Endothelial cell of umbilical vein (primary cell): ENCODE results near the gene LGALS14. TPM values are rescaled to one million over a fixed set of nuclear protein-coding genes. Genes with fewer than 3 reads are reported as not detected.
"Not testable (repeated sequence)": the region's sequence is repeated elsewhere in the genome, so short reads cannot be mapped to it uniquely, and the experiment has no call there.

Experiments used
- BruUV-seq: library from RNA; stranded (reverse); fragments of 400-500 nt; replicated peaks from 2 replicates; lab custom pipeline; 2021; lab: Mats Ljungman, UMichigan
- CTCF ChIA-PET: fragments of 300-600, 350-600 bp; sonication (Branson Sonifier 250); formaldehyde crosslinking; loops from one replicate; lab custom pipeline; 2021; ENCODE audit warnings: antibody characterized with exemption, inconsistent platforms; lab: Charles Lee
- POLR2A ChIA-PET: fragments of 300-600, 350-600 bp; sonication (Branson Sonifier 250); formaldehyde crosslinking; loops from one replicate; lab custom pipeline; 2021; ENCODE audit warnings: antibody characterized with exemption, inconsistent platforms; lab: Charles Lee
- DNase-seq: peaks from one replicate; pipeline ENCODE4 v3.0.0-alpha.2; 2011; ENCODE audit warnings: low read depth, low spot score
- FAIRE-seq: peaks from 2 replicates; lab custom pipeline; 2011; peaks lifted over from hg19 to GRCh38; lab: Jason Lieb, UNC
- H2AFZ ChIP-seq: 2 replicates; pipeline ENCODE4 v1.6.0; 2012; ENCODE audit warnings: low read depth, low read length, control low read depth, inconsistent platforms
- H3K27ac ChIP-seq: 2 replicates; pipeline ENCODE4 v1.5.1; 2011; ENCODE audit warnings: low read depth, mild to moderate bottlenecking, control low read depth, low read length, moderate library complexity; ENCODE audit not compliant: insufficient read depth
- H3K27me3 ChIP-seq, 2 experiments: 2 replicates each; pipeline versions ENCODE4 v1.6.0 to v1.6.1; 2011; ENCODE audit warnings: low read length in 2 of 2, mixed read lengths in 1 of 2; ENCODE audit not compliant: control insufficient read depth in 2 of 2, insufficient read depth in 2 of 2
- H3K36me3 ChIP-seq, 2 experiments: 2 replicates in 1 of 2; 3 replicates in 1 of 2; pipeline ENCODE4 v1.5.1; 2011; ENCODE audit warnings: low read length in 2 of 2, mild to moderate bottlenecking in 1 of 2, moderate library complexity in 1 of 2; ENCODE audit not compliant: control insufficient read depth in 2 of 2, insufficient read depth in 2 of 2; ENCODE audit errors: extremely low read depth in 1 of 2
- H3K4me1 ChIP-seq: 3 replicates; pipeline ENCODE4 v1.5.1; 2011; ENCODE audit warnings: mild to moderate bottlenecking, low read length; ENCODE audit not compliant: control insufficient read depth, insufficient read depth; ENCODE audit errors: extremely low read depth
- H3K4me2 ChIP-seq: 2 replicates; pipeline ENCODE4 v1.6.1; 2011; ENCODE audit warnings: low read length, control low read depth, mixed read lengths; ENCODE audit not compliant: insufficient read depth
- H3K4me3 ChIP-seq, 3 experiments: fragments of 200-600 bp in 1 of 3; sonication (generic), shearing (Covaris generic) in 1 of 3; replicated peaks in 1 of 3; 2 replicates each; pipeline ENCODE4 v1.5.1; 2011 to 2016; ENCODE audit warnings: control low read depth in 3 of 3, low read length in 3 of 3, mild to moderate bottlenecking in 2 of 3, inconsistent platforms in 1 of 3, low read depth in 1 of 3, moderate library complexity in 1 of 3; ENCODE audit not compliant: insufficient read depth in 1 of 3
- H3K79me2 ChIP-seq: 2 replicates; pipeline ENCODE4 v1.6.0; 2012; ENCODE audit warnings: low read length, inconsistent platforms; ENCODE audit not compliant: control insufficient read depth, insufficient read depth
- H3K9ac ChIP-seq: replicated peaks from 2 replicates; pipeline ENCODE3; 2011; ENCODE audit warnings: low read length, control low read depth; ENCODE audit not compliant: insufficient read depth; ENCODE audit errors: extremely low read depth
- H3K9me1 ChIP-seq: replicated peaks from 3 replicates; pipeline ENCODE4 v1.6.0; 2011; ENCODE audit warnings: mild to moderate bottlenecking, low read length; ENCODE audit not compliant: control insufficient read depth, insufficient read depth; ENCODE audit errors: extremely low read depth
- H3K9me3 ChIP-seq: replicated peaks from 2 replicates; pipeline ENCODE4 v1.5.1; 2012; ENCODE audit warnings: low read length, inconsistent platforms; ENCODE audit not compliant: control insufficient read depth, insufficient read depth
- H4K20me1 ChIP-seq: replicated peaks from 2 replicates; pipeline ENCODE3; 2011; ENCODE audit warnings: mild to moderate bottlenecking, low read length; ENCODE audit not compliant: control insufficient read depth, insufficient read depth; ENCODE audit errors: extremely low read depth
- CTCF ChIP-seq, 2 donors: IDR thresholded peaks; 1 replicate in 1 of 2; 2 replicates in 1 of 2; pipeline ENCODE4 v1.5.1; 2011; ENCODE audit warnings: low read length in 2 of 2, mild to moderate bottlenecking in 2 of 2, moderate library complexity in 2 of 2, control low read depth in 1 of 2, inconsistent platforms in 1 of 2, low read depth in 1 of 2; ENCODE audit not compliant: insufficient read depth in 1 of 2; ENCODE audit errors: extremely low read depth in 1 of 2
- EZH2 ChIP-seq: IDR thresholded peaks from 2 replicates; pipeline ENCODE4 v1.6.1; 2012; ENCODE audit warnings: borderline replicate concordance, low read depth, mild to moderate bottlenecking, moderate library complexity, low read length, inconsistent platforms; ENCODE audit not compliant: severe bottlenecking
- GATA2 ChIP-seq: IDR thresholded peaks from 2 replicates; pipeline ENCODE4 v1.7.0; 2011; ENCODE audit warnings: low read depth, mild to moderate bottlenecking, moderate library complexity, mixed read lengths, low read length; ENCODE audit not compliant: insufficient read length, insufficient read depth
- JUN ChIP-seq: IDR thresholded peaks from 2 replicates; pipeline ENCODE4 v1.6.1; 2011; ENCODE audit warnings: borderline replicate concordance, low read depth; ENCODE audit not compliant: insufficient read length, insufficient read depth
- dilution Hi-C: fragments of 300-500 bp; cut with MboI; formaldehyde crosslinking; loops from one replicate; pipeline ENCODE4 v1.15.0; 2019; ENCODE audit warnings: low sequenced_read_pairs; ENCODE audit not compliant: extremely low pct_ligation_motif_present
- intact Hi-C: fragments of 100-400 bp; cut with micrococcal nuclease; formaldehyde crosslinking; loops from one replicate; pipeline ENCODE4 v1.10.0; 2022
- polyA plus RNA-seq, 4 experiments: library from polyadenylated mRNA; depleted of rRNA in 3 of 4; stranded (reverse) in 3 of 4; unstranded in 1 of 4; fragments of >200 nt; gene quantifications; 2 replicates each; pipeline versions ENCODE4 v1.2.1 to v1.2.3, GENCODE V29; 2011 to 2012; ENCODE audit warnings: missing spikeins in 1 of 4
- total RNA-seq: library from RNA; stranded (reverse); gene quantifications from 2 replicates; pipeline ENCODE4 v1.2.3, GENCODE V29; 2021

Gene LGALS14
- total and polyA plus RNA-seq, 2 donors (not counting 3 experiments of a cell fraction or from before 2014, with no cell fraction given) = not detected

- FAIRE-seq = no peak
- Histone ChIP-seq H3K9me3 (no peaks in the 10 kb centered on the region), H3K9me1 (no peaks in the 10 kb centered on the region), H3K4me1 (no peaks in the 10 kb centered on the region), H4K20me1 (no peaks in the 10 kb centered on the region), H3K4me3 (no peak overlapping the region), H3K4me2 (no peak overlapping the region), H3K36me3 (no peaks in the 10 kb centered on the region), H3K27me3 (no peaks in the 10 kb centered on the region), H3K9ac (no peak overlapping the region), H3K27ac (no peak overlapping the region), H2AFZ (no peak overlapping the region), H3K79me2 (no peaks in the 10 kb centered on the region)
- intact Hi-C loops (no loop called here), dilution Hi-C loops (no loop called here)
- ChIA-PET CTCF (no interaction called here), POLR2A (no interaction called here)
- no TSS peak for BruUV-seq
- TF ChIP-seq GATA2 (no peak), JUN (peak; percentile 3), CTCF (IDR thresholded peaks at IDR 0.05; ENCODE audit: extremely low read depth in 1 of 2, insufficient read depth in 1 of 2, low read depth in 1 of 2, low read length in 2 of 2) (no peak)
- DNase-seq = no peak
These were observed 20.0 kb upstream of the LGALS14 start for GRCh38 chr19:39684267-39684666.

- H3K79me2 ChIP-seq = no peaks in the 10 kb centered on the region
- POLR2A ChIA-PET = no interaction called here
- no peaks in the 10 kb centered on the region for H3K9me1 ChIP-seq
- no peaks in the 10 kb centered on the region for H3K4me1 ChIP-seq
- no peak overlapping the region for H3K27ac ChIP-seq
- FAIRE-seq (no peak), DNase-seq (no peak)
- dilution Hi-C loops = no loop called here
- H4K20me1 ChIP-seq = no peaks in the 10 kb centered on the region
- TF ChIP-seq GATA2 = no peak
- no peak for TF ChIP-seq EZH2
- H3K27me3 ChIP-seq = no peaks in the 10 kb centered on the region
- no peak overlapping the region for H3K4me2 ChIP-seq
- CTCF ChIA-PET = no interaction called here
- no peak overlapping the region for H3K4me3 ChIP-seq
- H3K9me3 ChIP-seq = no peaks in the 10 kb centered on the region
- intact Hi-C loops = no loop called here
- H3K9ac ChIP-seq = no peak overlapping the region
- no peaks in the 10 kb centered on the region for H3K36me3 ChIP-seq
- no peak overlapping the region for H2AFZ ChIP-seq
- no TSS peak for BruUV-seq
These were observed 17.5 kb upstream of the LGALS14 start for GRCh38 chr19:39686739-39687138.

GRCh38 chr19:39688637-39689036, 15.6 kb upstream of the LGALS14 start:
- H3K4me3 ChIP-seq, H4K20me1 ChIP-seq, POLR2A ChIA-PET, BruUV-seq, H3K27ac ChIP-seq, FAIRE-seq, H3K36me3 ChIP-seq, H3K79me2 ChIP-seq, H3K27me3 ChIP-seq, CTCF ChIA-PET, H3K9me3 ChIP-seq, dilution Hi-C loops, DNase-seq, intact Hi-C loops, H3K9ac ChIP-seq, H3K4me2 ChIP-seq, H3K9me1 ChIP-seq, H3K4me1 ChIP-seq, H2AFZ ChIP-seq: not testable (repeated sequence)
